GM18505 (cell line): ENCODE measurements around the gene ECE2.

ENCODE experiments used
- ATAC-seq: cut with Tn5 transposase; IDR thresholded peaks from one replicate; pipeline ENCODE4 v1.9.1; 2021; ENCODE audit not compliant: unreplicated experiment
- POLR2A ChIP-seq: IDR thresholded peaks from 4 replicates; pipeline ENCODE4 v1.6.1; 2011; ENCODE audit warnings: borderline replicate concordance; ENCODE audit not compliant: insufficient read depth, insufficient read length; ENCODE audit errors: extremely low read depth

ECE2 gene

DNA sequence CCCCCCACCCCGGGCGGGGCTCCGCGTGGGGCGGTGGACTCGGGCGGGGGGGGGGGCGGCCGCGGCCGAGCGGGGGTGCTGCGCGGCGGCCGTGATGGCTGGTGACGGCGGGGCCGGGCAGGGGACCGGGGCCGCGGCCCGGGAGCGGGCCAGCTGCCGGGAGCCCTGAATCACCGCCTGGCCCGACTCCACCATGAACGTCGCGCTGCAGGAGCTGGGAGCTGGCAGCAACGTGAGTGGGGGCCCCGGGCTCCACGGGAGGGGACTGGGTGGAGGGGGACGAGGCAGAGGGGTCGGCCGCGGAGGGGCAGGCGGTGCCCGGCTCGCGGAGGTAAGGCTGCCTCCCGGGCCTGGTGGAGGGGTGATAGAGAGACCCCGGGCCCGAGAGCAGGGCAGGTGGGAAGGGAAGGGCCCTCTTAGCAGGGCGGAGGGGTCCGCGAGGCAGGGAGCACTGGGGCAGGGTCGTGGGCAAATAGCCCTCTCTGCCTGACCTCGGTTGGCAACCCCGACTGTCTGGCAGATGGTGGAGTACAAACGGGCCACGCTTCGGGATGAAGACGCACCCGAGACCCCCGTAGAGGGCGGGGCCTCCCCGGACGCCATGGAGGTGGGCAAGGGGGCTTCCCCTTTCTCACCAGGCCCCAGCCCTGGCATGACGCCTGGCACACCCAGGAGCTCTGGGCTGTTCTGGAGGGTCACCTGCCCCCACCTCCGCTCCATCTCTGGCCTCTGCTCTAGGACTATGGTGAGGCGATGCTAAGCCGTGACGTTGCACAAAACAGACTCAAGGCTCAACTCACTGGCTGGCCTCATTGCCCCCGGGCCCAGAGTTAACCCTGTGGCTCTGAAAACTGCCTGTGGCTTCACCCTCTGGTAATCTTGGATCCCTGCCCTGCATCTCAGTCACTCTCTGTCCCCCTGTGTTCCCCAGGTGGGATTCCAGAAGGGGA, at the start of gene ECE2:
ECE2 (plus strand) TSS at position 62 of the 950 bp plus-strand sequence; CDS start at position 194, 132 bp downstream.
- no peak for TF ChIP-seq POLR2A
- ATAC-seq, result no peak

DNA sequence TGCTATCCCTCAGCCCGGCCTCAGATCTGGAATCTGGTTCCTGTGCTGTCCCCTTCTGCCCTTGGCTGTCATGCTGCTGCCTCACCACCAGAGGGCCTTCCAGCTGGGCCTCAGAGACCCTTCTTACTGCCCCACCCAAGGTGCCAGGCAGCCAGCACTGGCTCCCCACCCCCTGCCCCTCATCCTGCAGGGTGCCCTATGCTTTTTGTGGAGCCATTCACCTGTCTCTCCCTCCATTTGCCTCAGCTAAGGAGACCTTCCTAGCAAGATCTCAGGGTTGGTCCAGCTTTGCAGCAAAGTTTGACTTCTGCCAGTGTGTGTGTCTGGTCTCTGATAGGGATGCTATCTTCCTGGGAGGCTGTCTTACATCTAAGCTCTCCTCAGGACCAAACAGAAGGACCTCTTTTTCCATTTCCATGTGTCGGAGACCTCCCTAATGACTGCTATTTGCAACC, 48.3 kb upstream of the ECE2 start:
- TF ChIP-seq POLR2A, result no peak
- ATAC-seq, result no peak

DNA sequence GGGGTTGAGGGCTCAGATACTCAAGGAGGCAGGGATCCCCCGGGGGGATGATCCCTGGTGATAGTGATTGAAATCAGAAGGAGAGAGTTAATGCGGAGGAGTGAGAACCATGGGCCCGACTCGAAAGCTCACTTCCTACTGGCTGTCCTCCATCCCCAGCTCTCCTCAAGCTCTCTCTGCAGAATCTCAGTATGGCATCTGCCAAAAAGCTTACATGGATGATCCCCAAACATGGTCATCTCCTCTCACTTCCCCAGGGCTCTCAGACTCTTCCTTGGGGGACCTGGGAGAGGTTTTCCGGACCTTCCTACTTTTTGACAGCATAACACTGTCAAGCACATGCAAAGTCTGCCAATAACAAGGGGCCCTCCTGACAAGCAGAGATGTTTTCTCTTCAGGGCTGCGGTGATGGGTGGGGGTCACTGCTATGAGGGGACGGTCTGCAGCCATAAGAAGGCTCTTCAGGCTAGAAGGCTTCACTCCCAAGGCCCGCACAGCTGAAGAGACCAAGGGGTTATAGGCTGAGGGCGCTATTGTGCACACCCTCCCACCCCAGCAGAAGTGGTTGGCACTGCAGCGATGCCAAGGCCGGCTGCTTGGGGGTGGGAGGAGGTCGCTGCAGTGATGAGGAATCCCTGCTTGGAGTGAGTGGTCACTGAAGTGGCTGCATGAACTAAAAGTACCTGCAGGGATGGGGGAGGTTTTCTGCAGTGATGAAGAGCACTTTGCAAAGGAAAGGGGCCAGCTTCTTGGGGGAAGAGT, 47.3 kb upstream of the ECE2 start:
- ATAC-seq, result no peak
- no peak for TF ChIP-seq POLR2A

GRCh38 chr3:184229394-184230080, 46.3 kb upstream of the ECE2 start, which contains the start of gene VWA5B2:
TSS of gene VWA5B2 (plus strand) at chr3:184229585. CDS start at chr3:184230529, 944 bp downstream.
- TF ChIP-seq POLR2A, result no peak
- ATAC-seq, result peak; percentile 74

DNA sequence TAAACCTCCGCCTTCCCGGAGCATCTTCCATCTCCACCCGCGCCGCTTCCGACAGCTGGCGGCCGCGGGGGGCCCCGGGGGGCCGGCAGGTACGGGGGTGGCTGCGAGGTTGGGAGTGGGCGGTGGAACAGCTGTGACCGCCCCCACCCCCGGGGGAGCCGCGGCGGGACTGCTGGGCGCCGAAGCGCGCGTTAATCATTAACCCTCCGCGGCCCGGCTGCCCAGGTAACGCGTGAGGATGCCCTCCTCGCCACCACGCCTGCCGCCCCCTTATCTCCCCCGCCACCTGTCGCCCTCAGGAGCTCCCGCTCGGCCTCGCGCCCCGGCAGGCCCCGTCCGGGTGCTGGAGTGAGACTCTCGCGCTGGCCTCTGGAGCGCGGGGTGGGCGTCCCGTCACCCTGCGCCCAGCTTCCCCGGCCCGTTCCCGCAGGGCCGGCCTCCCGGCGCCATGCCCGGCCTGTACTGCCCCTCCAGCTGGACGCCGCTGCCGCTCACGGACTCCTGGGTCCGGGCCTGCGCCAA, 45.7 kb upstream of the ECE2 start:
- TF ChIP-seq POLR2A, result no peak
- ATAC-seq, result no peak

GRCh38 chr3:184230603-184231528, 45.0 kb upstream of the ECE2 start:
- ATAC-seq, result no peak
- TF ChIP-seq POLR2A, result no peak

DNA sequence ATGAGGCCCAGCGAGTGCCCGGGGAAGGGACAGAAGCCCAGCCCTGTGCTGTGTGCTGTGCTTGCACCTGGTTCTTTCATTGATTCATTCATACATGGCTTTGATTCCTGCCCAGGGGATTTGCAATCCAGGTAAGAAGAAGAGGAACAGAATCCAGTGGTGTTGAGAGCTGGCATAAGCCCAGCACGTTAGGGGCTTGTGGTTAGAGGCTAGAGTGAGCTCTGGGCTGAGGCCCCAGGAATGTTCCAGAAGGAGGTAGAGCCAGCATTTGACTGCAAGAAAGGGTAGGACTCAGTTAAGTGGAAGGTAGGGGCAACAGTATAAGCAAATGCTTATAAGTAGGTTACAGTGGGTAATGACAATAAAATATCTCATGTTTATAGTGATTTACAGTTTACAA, 44.2 kb upstream of the ECE2 start:
- ATAC-seq, result no peak
- TF ChIP-seq POLR2A, result no peak

DNA sequence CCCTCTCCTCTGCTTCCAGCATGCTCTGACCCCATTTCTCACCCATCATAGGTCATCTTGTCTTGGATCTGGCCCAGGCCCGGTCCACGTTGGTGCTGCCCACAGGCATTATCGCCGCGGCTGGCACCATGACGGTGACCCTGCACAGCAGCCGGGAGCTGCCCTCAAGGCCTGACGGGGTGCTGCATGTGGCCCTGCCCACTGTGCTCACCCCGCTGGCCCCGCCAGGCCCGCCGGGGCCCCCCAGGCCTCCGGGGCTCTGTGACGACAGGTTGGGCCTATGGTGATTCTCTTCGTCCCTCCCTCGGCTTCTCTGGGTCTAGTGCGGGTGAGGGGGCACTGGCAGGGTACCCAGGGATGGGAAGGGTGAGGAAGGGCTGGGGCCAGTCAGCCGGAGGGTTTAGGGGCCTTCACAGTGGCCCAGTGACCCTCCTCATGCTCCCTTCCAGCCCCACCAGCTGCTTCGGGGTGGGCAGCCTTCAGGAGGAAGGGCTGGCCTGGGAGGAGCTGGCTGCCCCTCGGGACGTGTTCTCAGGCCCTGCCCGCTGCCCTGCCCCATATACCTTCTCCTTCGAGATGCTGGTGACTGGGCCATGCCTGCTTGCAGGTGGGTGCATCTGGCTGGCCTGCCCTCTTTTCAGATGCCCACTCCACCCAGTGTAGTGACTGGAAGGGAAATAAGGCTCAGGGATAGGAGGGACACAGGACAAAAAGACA, 42.5 kb upstream of the ECE2 start:
- ATAC-seq, result no peak
- TF ChIP-seq POLR2A, result no peak

DNA sequence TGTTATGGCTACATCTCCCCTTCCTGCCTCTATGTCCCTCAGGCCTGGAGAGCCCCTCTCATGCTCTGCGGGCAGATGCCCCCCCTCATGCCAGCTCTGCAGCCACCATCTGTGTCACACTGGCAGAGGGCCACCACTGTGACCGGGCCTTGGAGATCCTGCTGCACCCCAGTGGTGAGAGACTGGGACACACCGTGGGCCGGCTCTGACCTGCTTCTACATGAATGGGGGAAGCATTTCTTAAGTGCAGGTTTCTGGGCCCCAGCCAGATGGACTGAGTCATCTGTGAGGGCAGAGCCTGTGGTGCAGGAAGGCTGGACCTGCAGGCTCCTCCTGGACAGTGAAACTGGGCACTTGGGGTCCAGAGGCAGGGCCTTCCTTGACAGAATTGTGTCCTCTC, 41.6 kb upstream of the ECE2 start:
- no peak for TF ChIP-seq POLR2A
- ATAC-seq, result no peak

- TF ChIP-seq POLR2A, result no peak
- no peak for ATAC-seq
Measured at GRCh38 chr3:184234671-184235380, 41.0 kb upstream of the ECE2 start.

DNA sequence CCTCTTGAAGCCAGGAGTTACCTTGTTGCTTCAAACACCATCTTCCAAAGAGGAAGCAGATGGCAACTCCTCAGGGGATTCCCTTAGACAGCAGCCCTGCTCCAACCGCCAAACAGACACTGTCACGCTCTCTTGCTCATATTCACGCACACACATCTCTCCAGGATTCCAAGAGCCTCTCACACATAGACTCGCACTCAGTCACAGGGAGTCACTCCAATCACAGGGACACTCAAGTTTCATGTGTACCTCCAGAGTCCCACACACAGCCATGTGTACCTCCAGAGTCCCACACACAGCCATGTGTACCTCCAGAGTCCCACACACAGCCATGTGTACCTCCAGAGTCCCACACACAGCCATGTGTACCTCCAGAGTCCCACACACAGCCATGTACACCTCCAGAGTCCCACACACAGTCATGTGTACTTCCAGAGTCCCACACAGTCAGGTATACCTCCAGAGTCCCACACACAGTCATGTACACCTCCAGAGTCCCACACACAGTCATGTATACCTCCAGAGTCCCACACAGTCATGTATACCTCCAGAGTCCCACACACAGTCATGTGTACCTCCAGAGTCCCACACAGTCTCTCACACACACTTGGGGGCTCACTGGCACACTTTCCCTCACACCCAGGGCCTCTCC, 40.3 kb upstream of the ECE2 start:
- ATAC-seq, result no peak
- TF ChIP-seq POLR2A, result no peak

DNA sequence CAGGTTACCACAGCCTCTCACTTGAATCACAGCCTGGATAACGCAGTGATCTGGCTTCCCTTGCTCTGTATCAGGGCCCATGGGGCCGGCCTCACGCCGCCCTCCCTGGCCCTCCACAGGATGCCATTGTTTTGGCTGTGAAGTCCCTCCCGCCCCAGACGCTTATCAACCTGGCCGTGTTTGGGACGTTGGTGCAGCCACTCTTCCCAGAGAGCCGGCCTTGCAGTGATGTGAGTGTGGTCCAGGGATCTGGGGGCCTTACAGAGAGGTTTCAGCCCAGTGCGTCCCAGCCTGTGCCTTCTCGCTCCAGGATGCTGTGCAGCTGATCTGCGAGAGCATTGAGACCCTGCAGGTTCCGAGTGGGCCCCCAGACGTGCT, 39.8 kb upstream of the ECE2 start:
- no peak for ATAC-seq
- no peak for TF ChIP-seq POLR2A
